Measurements from ENCODE around the gene VPS26A. TPM values are rescaled to one million over a fixed set of nuclear protein-coding genes. Genes with fewer than 3 reads are reported as not detected.

The VPS26A gene
- total RNA-seq: 10 to 100 TPM; 19.3 to 20.1 TPM

DNA sequence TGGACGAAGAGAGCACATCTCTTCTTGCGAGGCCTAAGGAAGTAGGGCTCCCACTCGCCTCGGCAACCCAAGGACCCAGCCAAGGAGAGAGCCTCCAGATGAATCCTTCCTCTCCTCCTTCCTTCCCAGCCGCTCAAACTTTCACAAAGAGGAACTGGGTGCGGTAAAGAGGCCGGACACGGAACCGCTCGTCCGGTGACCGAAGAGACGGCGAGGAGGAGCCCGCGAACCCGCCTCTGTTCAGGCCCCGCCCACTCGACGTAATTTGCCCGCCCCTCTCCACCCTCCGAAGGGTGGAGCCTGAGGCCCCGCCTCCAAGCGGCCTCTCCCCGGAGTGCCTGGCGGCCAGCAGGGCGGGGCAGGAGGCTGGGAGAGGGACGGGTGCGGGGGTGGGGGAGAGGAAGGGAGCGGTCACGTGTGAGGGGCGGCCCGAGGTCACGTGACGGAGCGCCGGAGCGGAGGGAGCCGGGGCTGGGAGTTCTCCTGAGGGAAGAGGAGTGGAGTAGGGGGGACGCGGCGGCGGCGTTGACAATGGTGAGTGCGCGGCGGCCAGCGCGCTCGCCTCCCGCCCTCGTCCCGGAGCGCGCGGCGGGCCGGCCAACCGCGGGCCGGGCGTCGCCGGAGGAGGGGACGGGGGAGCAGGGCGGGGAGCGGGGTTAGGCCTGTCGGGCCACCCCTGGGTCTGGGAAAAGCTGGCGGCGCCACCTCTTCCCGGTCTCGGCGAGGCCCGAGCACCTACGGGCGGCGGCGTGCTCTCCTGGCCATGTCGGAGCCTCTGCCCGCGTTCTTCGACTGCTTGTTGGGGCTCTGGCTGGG is at the start of gene VPS26A:
Gene VPS26A, plus strand, starts transcription at position 432 of the 816 bp plus-strand sequence. Its CDS starts 100 bp downstream, at position 532.
- no peaks in the 10 kb centered on the region for H3K27me3 ChIP-seq
- DNase-seq (ENCODE audit: low spot score): peak; percentile 98
- peaks cover 0 to 17% of the 10 kb centered on the region in 2 donors for H3K4me1 ChIP-seq
- H3K9me3 ChIP-seq: no peaks in the 10 kb centered on the region
- TF ChIP-seq, protein P1, sequence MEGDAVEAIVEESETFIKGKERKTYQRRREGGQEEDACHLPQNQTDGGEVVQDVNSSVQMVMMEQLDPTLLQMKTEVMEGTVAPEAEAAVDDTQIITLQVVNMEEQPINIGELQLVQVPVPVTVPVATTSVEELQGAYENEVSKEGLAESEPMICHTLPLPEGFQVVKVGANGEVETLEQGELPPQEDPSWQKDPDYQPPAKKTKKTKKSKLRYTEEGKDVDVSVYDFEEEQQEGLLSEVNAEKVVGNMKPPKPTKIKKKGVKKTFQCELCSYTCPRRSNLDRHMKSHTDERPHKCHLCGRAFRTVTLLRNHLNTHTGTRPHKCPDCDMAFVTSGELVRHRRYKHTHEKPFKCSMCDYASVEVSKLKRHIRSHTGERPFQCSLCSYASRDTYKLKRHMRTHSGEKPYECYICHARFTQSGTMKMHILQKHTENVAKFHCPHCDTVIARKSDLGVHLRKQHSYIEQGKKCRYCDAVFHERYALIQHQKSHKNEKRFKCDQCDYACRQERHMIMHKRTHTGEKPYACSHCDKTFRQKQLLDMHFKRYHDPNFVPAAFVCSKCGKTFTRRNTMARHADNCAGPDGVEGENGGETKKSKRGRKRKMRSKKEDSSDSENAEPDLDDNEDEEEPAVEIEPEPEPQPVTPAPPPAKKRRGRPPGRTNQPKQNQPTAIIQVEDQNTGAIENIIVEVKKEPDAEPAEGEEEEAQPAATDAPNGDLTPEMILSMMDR (IDR thresholded peaks at IDR 0.05): peak in 1 of 2 donors; percentile 51
- peak within 1 kb of the TSS; percentile 86 to 97 for H3K4me3 ChIP-seq
- no peaks in the 10 kb centered on the region for H3K36me3 ChIP-seq
- H3K27ac ChIP-seq: peak within 1 kb of the TSS; percentile 96 to 98

DNA sequence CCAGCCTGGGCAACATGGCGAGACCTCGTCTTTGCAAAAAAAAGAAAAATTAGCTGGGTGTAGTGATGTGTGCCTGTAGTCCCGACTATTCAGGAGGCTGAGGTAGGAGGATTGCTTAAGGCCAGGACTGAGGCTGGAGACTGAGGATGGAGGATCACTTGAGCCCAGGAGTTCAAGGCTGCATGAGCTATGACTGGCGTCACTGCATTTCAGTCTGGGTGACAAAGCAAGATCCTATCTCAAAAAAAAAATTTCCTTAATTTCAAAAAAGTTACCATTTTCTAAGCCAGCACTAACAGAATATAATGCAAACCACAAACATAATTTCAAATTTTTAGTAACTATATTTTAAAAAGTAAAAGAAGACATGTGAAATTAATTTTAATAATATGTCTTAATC is 49.4 kb upstream of the VPS26A start:
- TF ChIP-seq, protein P1 (IDR thresholded peaks at IDR 0.05): no peak
- H3K27ac ChIP-seq: no peak overlapping the region
- no peaks in the 10 kb centered on the region for H3K36me3 ChIP-seq
- H3K4me1 ChIP-seq: no peaks in the 10 kb centered on the region
- H3K4me3 ChIP-seq: no peak overlapping the region
- DNase-seq (ENCODE audit: low spot score): no peak
- no peaks in the 10 kb centered on the region for H3K9me3 ChIP-seq
- no peaks in the 10 kb centered on the region for H3K27me3 ChIP-seq

DNA sequence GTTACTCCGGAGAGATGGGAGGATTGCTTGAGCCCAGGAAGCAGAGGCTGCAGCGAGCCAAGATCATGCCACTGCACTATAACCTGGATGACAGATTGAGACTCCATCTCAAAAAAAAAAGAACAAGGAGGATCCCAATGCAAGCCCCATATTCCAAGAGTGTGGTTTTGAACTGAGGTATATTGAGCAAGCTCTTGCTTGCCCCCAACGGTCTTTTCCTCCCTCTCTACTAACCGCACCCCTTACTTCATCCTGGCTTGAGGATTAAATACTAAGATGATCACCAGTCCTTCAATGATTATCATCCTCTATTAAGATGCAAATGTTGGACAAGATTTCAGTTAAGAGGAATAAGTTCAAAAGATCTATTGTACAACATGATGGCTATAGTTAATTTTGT is 48.5 kb upstream of the VPS26A start:
- Histone ChIP-seq H3K4me3 (no peak overlapping the region), H3K4me1 (no peaks in the 10 kb centered on the region), H3K9me3 (no peaks in the 10 kb centered on the region), H3K27ac (no peak overlapping the region), H3K36me3 (no peaks in the 10 kb centered on the region), H3K27me3 (no peaks in the 10 kb centered on the region)
- no peak for DNase-seq (ENCODE audit: low spot score)
- TF ChIP-seq, protein P1 (IDR thresholded peaks at IDR 0.05): no peak

DNA sequence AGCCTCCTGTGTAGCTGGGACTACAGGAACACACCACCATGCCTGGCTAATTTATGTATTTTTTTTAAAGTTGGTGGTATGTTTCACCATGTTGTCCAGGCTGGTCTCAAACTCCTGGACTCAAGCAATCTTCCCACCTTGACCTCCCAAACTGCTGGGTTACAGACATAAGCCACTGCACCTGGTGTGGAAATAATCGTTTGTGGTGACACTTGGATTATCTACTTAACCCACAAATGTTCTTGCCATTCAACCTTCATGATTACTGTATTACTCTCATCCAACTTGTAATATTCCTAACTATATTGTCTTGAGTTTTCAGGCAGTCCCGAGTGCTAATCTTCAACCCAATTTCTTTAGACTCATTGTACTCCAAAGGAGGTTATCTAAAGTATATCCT is 45.7 kb upstream of the VPS26A start:
- no peak for DNase-seq (ENCODE audit: low spot score)
- Histone ChIP-seq H3K27me3 (no peaks in the 10 kb centered on the region), H3K36me3 (no peaks in the 10 kb centered on the region), H3K4me3 (no peak overlapping the region), H3K27ac (no peak overlapping the region), H3K4me1 (no peaks in the 10 kb centered on the region), H3K9me3 (no peaks in the 10 kb centered on the region)
- TF ChIP-seq, protein P1 (IDR thresholded peaks at IDR 0.05): no peak

DNA sequence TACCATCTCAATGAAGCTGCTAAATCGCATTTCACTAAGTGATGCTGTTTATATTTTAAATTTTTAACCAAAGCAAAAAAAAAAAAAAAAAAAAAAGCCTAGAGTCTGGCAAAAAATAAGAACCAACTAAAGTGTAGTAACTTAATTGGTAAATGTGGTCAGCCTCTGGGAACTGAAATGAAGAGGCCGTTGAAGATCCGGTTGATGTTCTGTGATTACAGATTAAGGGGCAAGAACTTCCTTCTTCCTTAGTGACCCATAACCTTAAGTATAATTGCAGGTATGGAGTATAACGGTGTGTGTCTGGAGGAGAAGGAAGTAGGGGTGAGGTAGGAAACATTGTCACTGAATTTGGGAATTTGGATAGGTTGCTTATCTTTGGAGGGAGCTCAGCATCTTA is 43.8 kb upstream of the VPS26A start:
- no peaks in the 10 kb centered on the region for H3K9me3 ChIP-seq
- no peak overlapping the region for H3K27ac ChIP-seq
- TF ChIP-seq, protein P1 (IDR thresholded peaks at IDR 0.05): no peak
- no peaks in the 10 kb centered on the region for H3K36me3 ChIP-seq
- no peaks in the 10 kb centered on the region for H3K27me3 ChIP-seq
- H3K4me3 ChIP-seq: no peak overlapping the region
- DNase-seq (ENCODE audit: low spot score): no peak
- H3K4me1 ChIP-seq: no peaks in the 10 kb centered on the region

Data from right atrium auricular region (tissue), 2 donors.